ENCODE results near the gene PANK2. TPM values are rescaled to one million over a fixed set of nuclear protein-coding genes. Genes with fewer than 3 reads are reported as not detected.

Gene PANK2
- total and polyA plus RNA-seq, 2 of the 8 experiments (the other 6 are each of a cell fraction or from before 2014, with no cell fraction given): 17.1 to 57.5 TPM

GRCh38 chr20:3871550-3872265 lies 17.5 kb upstream of the PANK2 start:
- Histone ChIP-seq H2BK15ac (ENCODE audit: low read length) (no peak overlapping the region), H3K14ac (ENCODE audit: insufficient read length) (no peak overlapping the region), H4K8ac (ENCODE audit: extremely low read depth, insufficient read depth, low read length) (no peak overlapping the region), H3K23ac (ENCODE audit: insufficient read length) (no peak overlapping the region), H3K27me3 (replicated peaks in 1 of 4; ENCODE audit: control insufficient read depth in 3 of 4, extremely low read depth in 1 of 4, insufficient read depth in 3 of 4, low read length in 3 of 4) (no peaks in the 10 kb centered on the region), H3K9me3 (ENCODE audit: insufficient read depth in 2 of 2, low read depth in 1 of 2, low read length in 1 of 2) (no peaks in the 10 kb centered on the region), H3K4me3 (ENCODE audit: extremely low read depth in 1 of 4, insufficient read depth in 2 of 4, low read depth in 3 of 4, low read length in 4 of 4) (no peak overlapping the region), H3K56ac (replicated peaks; ENCODE audit: insufficient read length, low read depth, low read length) (no peak overlapping the region), H4K5ac (ENCODE audit: insufficient read length, low read depth, low read length) (no peak overlapping the region), H3K4me1 (replicated peaks in 1 of 4; ENCODE audit: control insufficient read depth in 3 of 4, insufficient read depth in 4 of 4, low read length in 3 of 4) (no peaks in the 10 kb centered on the region), H3K79me2 (ENCODE audit: control insufficient read depth in 1 of 2, insufficient read depth in 2 of 2, low read length in 2 of 2) (no peaks in the 10 kb centered on the region), H4K91ac (replicated peaks; ENCODE audit: insufficient read length, low read length) (no peak overlapping the region), H2AK5ac (ENCODE audit: low read depth, low read length) (no peak overlapping the region), H3K18ac (ENCODE audit: extremely low read depth, low read length) (no peak overlapping the region), H4K20me1 (replicated peaks in 1 of 2; ENCODE audit: control insufficient read depth in 1 of 2, insufficient read depth in 2 of 2, low read length in 2 of 2) (peaks cover 0 to 7% of the 10 kb centered on the region in 2 experiments), H3K27ac (ENCODE audit: low read depth, low read length) (no peak overlapping the region), H3K9ac (replicated peaks in 1 of 4; ENCODE audit: extremely low read depth in 1 of 4, low read depth in 3 of 4, low read length in 3 of 4) (no peak overlapping the region), H2BK20ac (ENCODE audit: low read length) (no peak overlapping the region), H3K23me2 (ENCODE audit: low read depth, low read length) (no peaks in the 10 kb centered on the region), H2BK5ac (ENCODE audit: low read depth, low read length) (no peak overlapping the region), H2BK120ac (replicated peaks; ENCODE audit: low read depth, low read length) (no peak overlapping the region), H3K79me1 (ENCODE audit: low read depth, low read length) (peaks cover 2% of the 10 kb centered on the region; the same call in 1 of the 2 replicates), H3K36me3 (ENCODE audit: control insufficient read depth in 2 of 4, insufficient read depth in 4 of 4, low read length in 3 of 4) (peaks cover 0 to 3% (median 1%) of the 10 kb centered on the region in 4 experiments; a peak in 2 of 8 replicates), H3K4ac (replicated peaks; ENCODE audit: insufficient read length, low read depth, low read length) (no peak overlapping the region), H3K4me2 (ENCODE audit: insufficient read depth in 1 of 2, low read depth in 2 of 2, low read length in 2 of 2) (no peak overlapping the region), H2AFZ (ENCODE audit: low read length) (no peak overlapping the region), H2BK12ac (ENCODE audit: low read depth, low read length) (no peak overlapping the region)
- CTCF ChIA-PET (ENCODE audit: partially characterized antibody): interaction anchor here (0.7 to 1.9 kb wide), 3 partner anchors 10 to 154 kb away, joined by 3 to 8 read pairs (median 3); no protein-coding TSS in a partner anchor
- WGBS, 2 experiments (ENCODE audit: extremely low coverage in 1 of 2, insufficient coverage in 1 of 2, insufficient read length in 1 of 2, insufficient replicate concordance in 2 of 2, low coverage in 1 of 2, low lambda C conversion rate in 2 of 2, missing lambda C conversion rate in 1 of 2): 91% methylated on average over 4 of the region's 4 CpGs; no CpG with 5 or more reads in 1 of the 2 experiments
- POLR2A ChIA-PET (ENCODE audit: partially characterized antibody): interaction anchor here (0.8 to 1.4 kb wide), 6 partner anchors 9 to 54 kb away, joined by 3 to 5 read pairs (median 3); no protein-coding TSS in a partner anchor
- TF ChIP-seq JUN (IDR thresholded peaks at IDR 0.05; ENCODE audit: low read depth, low read length): no peak
- no peak for TF ChIP-seq NRF1 (IDR thresholded peaks at IDR 0.05; ENCODE audit: low read depth, low read length)
- no peak for TF ChIP-seq SIX5 (IDR thresholded peaks at IDR 0.05; ENCODE audit: low read depth, low read length)
- TF ChIP-seq HDAC6 (IDR thresholded peaks at IDR 0.05; ENCODE audit: low read depth, low read length): no peak
- no peak for TF ChIP-seq TAF1 (IDR thresholded peaks at IDR 0.05; ENCODE audit: low read depth, low read length)
- no peak for TF ChIP-seq TCF12 (IDR thresholded peaks at IDR 0.05; ENCODE audit: low read depth, low read length)
- no peak for TF ChIP-seq SIN3A (conservative IDR thresholded peaks at IDR 0.05 in 1 of 2, IDR thresholded peaks at IDR 0.05 in 1 of 2; ENCODE audit: low read depth in 1 of 2, low read length in 2 of 2)
- no peak for TF ChIP-seq ZNF274 (IDR thresholded peaks at IDR 0.05; ENCODE audit: borderline replicate concordance, extremely low read depth, low read length)
- no peak for TF ChIP-seq CREB1 (IDR thresholded peaks at IDR 0.05)
- no peak for TF ChIP-seq RFX5 (IDR thresholded peaks at IDR 0.05; ENCODE audit: borderline replicate concordance, low read depth, low read length)
- TF ChIP-seq PHF8 (conservative IDR thresholded peaks at IDR 0.05; ENCODE audit: low read depth, low read length): no peak
- FAIRE-seq: no peak
- DNase-seq (ENCODE audit: low read depth in 1 of 2, low spot score in 2 of 2): no peak
